SU-DHL-6 (cell line): Measurements from ENCODE around the gene EYA2.

Experiments used
- EZH2phosphoT487 ChIP-seq: fragments of 200-600 bp; sonication (generic), shearing (Covaris generic); conservative IDR thresholded peaks from 2 replicates; pipeline ENCODE4 v1.6.1; 2018; ENCODE audit warnings: mild to moderate bottlenecking, antibody characterized with exemption, low read length, moderate library complexity, mixed read lengths
- TF ChIP-seq, protein P1 (sequence below): fragments of 200-600 bp; sonication (generic); IDR thresholded peaks from one replicate; pipeline ENCODE4 v1.5.1; 2017; ENCODE audit warnings: antibody characterized with exemption, mild to moderate bottlenecking, low read length, moderate library complexity; ENCODE audit not compliant: insufficient read depth, poor library complexity, severe bottlenecking

DNA sequence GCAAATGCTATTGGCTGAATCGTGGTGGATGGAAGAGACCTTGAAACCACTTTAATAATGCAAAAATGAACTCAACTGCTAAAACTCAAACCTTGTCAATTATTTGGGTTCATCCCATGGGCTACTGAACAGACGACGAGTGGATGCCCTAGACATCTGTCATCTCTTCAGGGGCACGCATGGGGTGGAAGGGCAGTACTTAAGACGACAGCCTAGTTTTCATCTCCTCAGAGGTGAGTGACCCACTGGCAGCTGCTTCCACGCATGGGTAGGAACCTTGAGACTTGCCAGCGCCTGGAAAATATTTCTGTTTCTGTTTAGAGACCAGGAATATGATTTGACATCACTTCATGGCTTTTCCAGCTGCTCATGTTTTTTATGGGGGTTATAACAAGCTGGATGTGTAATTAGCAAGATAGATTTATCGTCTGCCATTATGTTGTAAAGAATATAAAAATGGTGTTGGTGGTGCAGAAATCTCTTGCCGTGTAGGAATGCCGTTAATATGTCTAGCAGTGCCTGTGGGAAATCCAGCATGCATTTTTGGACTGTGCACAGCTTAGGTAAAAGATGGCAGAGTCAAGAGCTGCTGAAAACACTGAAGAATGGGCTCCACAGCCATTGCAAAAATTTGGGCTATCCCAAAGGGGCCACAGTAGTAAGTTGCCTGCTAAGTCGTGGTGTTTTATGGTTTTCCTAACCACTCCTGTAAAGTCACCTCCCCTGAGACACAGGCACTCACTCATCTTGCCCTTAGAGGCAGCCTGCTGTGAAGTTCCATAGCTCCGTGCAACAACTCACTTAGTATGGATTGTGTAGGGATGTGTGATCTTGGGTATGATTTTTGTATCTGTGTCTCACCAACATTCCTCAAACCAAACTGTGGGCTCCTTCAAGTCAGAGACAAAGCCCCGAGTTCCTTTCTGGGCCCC is 203.3 kb downstream of the EYA2 start:
- TF ChIP-seq, protein P1, sequence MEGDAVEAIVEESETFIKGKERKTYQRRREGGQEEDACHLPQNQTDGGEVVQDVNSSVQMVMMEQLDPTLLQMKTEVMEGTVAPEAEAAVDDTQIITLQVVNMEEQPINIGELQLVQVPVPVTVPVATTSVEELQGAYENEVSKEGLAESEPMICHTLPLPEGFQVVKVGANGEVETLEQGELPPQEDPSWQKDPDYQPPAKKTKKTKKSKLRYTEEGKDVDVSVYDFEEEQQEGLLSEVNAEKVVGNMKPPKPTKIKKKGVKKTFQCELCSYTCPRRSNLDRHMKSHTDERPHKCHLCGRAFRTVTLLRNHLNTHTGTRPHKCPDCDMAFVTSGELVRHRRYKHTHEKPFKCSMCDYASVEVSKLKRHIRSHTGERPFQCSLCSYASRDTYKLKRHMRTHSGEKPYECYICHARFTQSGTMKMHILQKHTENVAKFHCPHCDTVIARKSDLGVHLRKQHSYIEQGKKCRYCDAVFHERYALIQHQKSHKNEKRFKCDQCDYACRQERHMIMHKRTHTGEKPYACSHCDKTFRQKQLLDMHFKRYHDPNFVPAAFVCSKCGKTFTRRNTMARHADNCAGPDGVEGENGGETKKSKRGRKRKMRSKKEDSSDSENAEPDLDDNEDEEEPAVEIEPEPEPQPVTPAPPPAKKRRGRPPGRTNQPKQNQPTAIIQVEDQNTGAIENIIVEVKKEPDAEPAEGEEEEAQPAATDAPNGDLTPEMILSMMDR: no peak
- TF ChIP-seq EZH2phosphoT487: no peak
